Natural killer cell treated with Interleukin-12 subunit alpha and Interleukin-12 subunit beta and Interleukin-15 and Interleukin-18, amount 100 ng/mL, for 72 hours (primary cell): Measurements from ENCODE around the gene TRPM5. TPM values are rescaled to one million over a fixed set of nuclear protein-coding genes. Genes with fewer than 3 reads are reported as not detected.

Source experiments
- ATAC-seq, 2 donors: fragments of 150-1000 bp; cut with Tn5 transposase in 1 of 2; sonication (Bioruptor Pico), chemical (Tn5 transposase) in 1 of 2; 2 replicates each; pipeline ENCODE4 v1.10.0; 2021
- DNase-seq: peaks from one replicate; pipeline ENCODE4 v3.0.0; 2022; ENCODE audit warnings: low spot score
- H3K27ac Mint-ChIP-seq, 2 donors: 1 replicate in 1 of 2; 2 replicates in 1 of 2; pipeline ENCODE4 v1.8.0; 2022; ENCODE audit warnings: mixed read lengths in 2 of 2, mild to moderate bottlenecking in 1 of 2, moderate library complexity in 1 of 2
- H3K27me3 Mint-ChIP-seq, 2 donors: 1 replicate in 1 of 2; 2 replicates in 1 of 2; pipeline ENCODE4 v1.8.0; 2022; ENCODE audit warnings: mixed read lengths in 2 of 2
- H3K36me3 Mint-ChIP-seq: one replicate; pipeline ENCODE4 v1.8.0; 2022; ENCODE audit warnings: mixed read lengths
- H3K4me1 Mint-ChIP-seq, 2 donors: 1 replicate in 1 of 2; 2 replicates in 1 of 2; pipeline ENCODE4 v1.8.0; 2022; ENCODE audit warnings: low read depth in 2 of 2, mixed read lengths in 2 of 2, mild to moderate bottlenecking in 1 of 2
- H3K4me3 Mint-ChIP-seq: one replicate; pipeline ENCODE4 v1.8.0; 2022; ENCODE audit warnings: mixed read lengths
- H3K9me3 Mint-ChIP-seq: 2 replicates; pipeline ENCODE4 v1.8.0; 2022; ENCODE audit warnings: mixed read lengths
- total RNA-seq, 2 donors: library from RNA; stranded (reverse); gene quantifications; one replicate each; pipeline ENCODE4 v1.2.3, GENCODE V29; 2022

Gene TRPM5
- total RNA-seq, 2 donors from 2014 or later = not detected

GRCh38 chr11:2444821-2445745 is 769 bp upstream of the TRPM5 start, which contains the start of gene KCNQ1:
KCNQ1 (plus strand) TSS chr11:2445008; CDS start chr11:2445099, 91 bp downstream.
- Mint-ChIP-seq H3K4me3 (peak within 1 kb of the TSS; percentile 71), H3K4me1 (peaks cover 0 to 5% of the 10 kb centered on the region in 2 donors), H3K27me3 (peaks cover 7 to 25% of the 10 kb centered on the region in 2 donors), H3K36me3 (no peaks in the 10 kb centered on the region), H3K9me3 (no peaks in the 10 kb centered on the region), H3K27ac (no peak within 1 kb of the TSS)
- ATAC-seq (peak; percentile 82 to 91), DNase-seq (peak; percentile 68)

DNA sequence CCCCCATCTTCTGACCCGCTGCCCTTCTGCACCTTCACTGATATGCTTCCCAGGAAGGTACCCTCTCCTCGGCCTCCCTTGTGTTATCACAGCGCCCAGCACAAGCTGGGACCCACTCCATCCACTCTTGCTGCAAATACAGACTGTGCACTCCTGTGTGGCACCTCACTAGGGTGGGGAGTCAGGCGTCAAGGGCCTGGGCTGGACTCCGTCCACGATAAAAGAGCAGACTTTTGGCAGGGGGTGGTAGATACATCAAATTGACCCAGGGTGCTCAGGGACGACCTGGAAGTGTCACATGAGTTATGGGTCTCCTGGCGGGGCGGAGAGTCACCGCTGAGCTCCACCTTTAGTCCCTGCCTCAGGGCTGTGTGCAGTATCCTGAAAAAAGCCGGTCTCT is 908 bp downstream of the TRPM5 start:
- H3K36me3 Mint-ChIP-seq = no peaks in the 10 kb centered on the region
- ATAC-seq (no peak), DNase-seq (peak; percentile 10)
- H3K4me3 Mint-ChIP-seq = no peak overlapping the region
- peaks cover 0 to 5% of the 10 kb centered on the region in 2 donors for H3K4me1 Mint-ChIP-seq
- peaks cover 14 to 25% of the 10 kb centered on the region in 2 donors for H3K27me3 Mint-ChIP-seq
- H3K9me3 Mint-ChIP-seq = no peaks in the 10 kb centered on the region
- H3K27ac Mint-ChIP-seq = no peak overlapping the region

- H3K27me3 Mint-ChIP-seq = peaks cover 14 to 29% of the 10 kb centered on the region in 2 donors
- H3K27ac Mint-ChIP-seq = no peak overlapping the region
- DNase-seq (no peak), ATAC-seq (no peak)
- peaks cover 0 to 5% of the 10 kb centered on the region in 2 donors for H3K4me1 Mint-ChIP-seq
- no peak overlapping the region for H3K4me3 Mint-ChIP-seq
- no peaks in the 10 kb centered on the region for H3K9me3 Mint-ChIP-seq
- no peaks in the 10 kb centered on the region for H3K36me3 Mint-ChIP-seq
Observed at GRCh38 chr11:2442589-2442988, 1.7 kb downstream of the TRPM5 start.

GRCh38 chr11:2441171-2441570 is 3.1 kb downstream of the TRPM5 start:
- Mint-ChIP-seq H3K4me3 (no peak overlapping the region), H3K27ac (no peak overlapping the region), H3K4me1 (peaks cover 0 to 3% of the 10 kb centered on the region in 2 donors), H3K9me3 (no peaks in the 10 kb centered on the region), H3K36me3 (no peaks in the 10 kb centered on the region), H3K27me3 (peaks cover 14 to 23% of the 10 kb centered on the region in 2 donors)
- DNase-seq (peak; percentile 46), ATAC-seq (no peak)

GRCh38 chr11:2440646-2441045 is 3.7 kb downstream of the TRPM5 start:
- no peak overlapping the region for H3K27ac Mint-ChIP-seq
- peak; percentile 31 for DNase-seq
- H3K9me3 Mint-ChIP-seq = no peaks in the 10 kb centered on the region
- H3K27me3 Mint-ChIP-seq = peaks cover 14 to 23% of the 10 kb centered on the region in 2 donors
- H3K36me3 Mint-ChIP-seq = no peaks in the 10 kb centered on the region
- ATAC-seq = no peak
- H3K4me1 Mint-ChIP-seq = peaks cover 0 to 3% of the 10 kb centered on the region in 2 donors
- H3K4me3 Mint-ChIP-seq = no peak overlapping the region

GRCh38 chr11:2439820-2440219 is 4.5 kb downstream of the TRPM5 start:
- H3K36me3 Mint-ChIP-seq = no peaks in the 10 kb centered on the region
- ATAC-seq (no peak), DNase-seq (no peak)
- H3K27ac Mint-ChIP-seq = peak overlapping the region in 1 of 2 donors; percentile 7
- no peaks in the 10 kb centered on the region for H3K9me3 Mint-ChIP-seq
- H3K4me1 Mint-ChIP-seq = no peaks in the 10 kb centered on the region
- no peak overlapping the region for H3K4me3 Mint-ChIP-seq
- H3K27me3 Mint-ChIP-seq = peaks cover 14 to 20% of the 10 kb centered on the region in 2 donors

DNA sequence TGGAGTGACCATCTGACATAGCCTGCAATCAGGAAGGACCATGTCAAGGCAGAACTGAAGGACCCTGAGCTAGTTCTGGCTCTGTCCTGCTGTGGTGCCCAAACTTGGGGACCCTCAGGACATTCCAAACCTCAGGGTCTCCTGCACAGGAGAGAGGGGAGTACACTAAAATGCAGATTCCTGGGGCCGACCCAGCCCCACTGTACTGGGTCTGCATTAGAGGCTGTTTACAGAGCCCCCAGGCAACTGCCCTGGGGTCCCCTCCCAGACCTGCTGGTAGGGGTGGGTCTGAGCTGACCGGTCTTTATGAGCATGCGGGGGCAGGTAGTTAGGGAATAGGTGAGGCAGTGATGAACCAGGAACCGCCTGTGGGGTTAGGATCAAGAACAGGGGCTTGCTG is 6.8 kb downstream of the TRPM5 start:
- ATAC-seq (no peak), DNase-seq (peak; percentile 20)
- Mint-ChIP-seq H3K27me3 (peaks cover 6 to 12% of the 10 kb centered on the region in 2 donors), H3K4me1 (no peaks in the 10 kb centered on the region), H3K9me3 (no peaks in the 10 kb centered on the region), H3K36me3 (no peaks in the 10 kb centered on the region), H3K4me3 (no peak overlapping the region), H3K27ac (no peak overlapping the region)

- Mint-ChIP-seq H3K36me3 (no peaks in the 10 kb centered on the region), H3K9me3 (no peaks in the 10 kb centered on the region), H3K4me1 (no peaks in the 10 kb centered on the region), H3K27ac (no peak overlapping the region), H3K27me3 (peaks cover 6 to 12% of the 10 kb centered on the region in 2 donors), H3K4me3 (no peak overlapping the region)
- ATAC-seq = no peak
- DNase-seq = peak; percentile 48
Observed at GRCh38 chr11:2436521-2437031, 7.7 kb downstream of the TRPM5 start.

DNA sequence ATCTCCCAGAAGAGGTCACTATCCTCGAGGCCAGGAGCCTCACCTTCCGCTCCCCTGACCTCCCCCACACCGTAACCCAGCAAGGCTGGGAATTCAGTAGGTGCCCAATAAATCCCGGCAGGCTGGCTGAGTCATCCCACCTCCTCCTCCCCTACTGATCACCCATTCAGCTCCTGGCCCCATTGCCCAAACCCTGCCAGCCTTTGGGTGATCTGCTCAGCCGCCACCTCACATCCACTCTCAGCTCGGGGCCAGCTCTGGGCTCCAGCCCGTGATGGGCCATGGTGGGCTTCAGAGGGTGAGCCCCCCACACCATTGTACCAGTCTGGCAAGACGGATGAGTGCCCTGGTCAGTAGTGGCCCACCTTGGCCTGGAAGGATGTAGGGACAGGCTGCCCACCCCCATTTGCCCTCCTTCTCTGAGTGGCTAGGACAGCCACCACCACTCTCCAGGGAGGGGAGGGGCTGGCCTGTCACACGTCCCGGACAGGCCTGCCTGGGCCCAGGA is 8.2 kb downstream of the TRPM5 start:
- H3K4me1 Mint-ChIP-seq = no peaks in the 10 kb centered on the region
- ATAC-seq (peak in 1 of 2 donors; percentile 7), DNase-seq (peak; percentile 49)
- peaks cover 6 to 12% of the 10 kb centered on the region in 2 donors for H3K27me3 Mint-ChIP-seq
- no peaks in the 10 kb centered on the region for H3K9me3 Mint-ChIP-seq
- no peak overlapping the region for H3K4me3 Mint-ChIP-seq
- H3K27ac Mint-ChIP-seq = no peak overlapping the region
- no peaks in the 10 kb centered on the region for H3K36me3 Mint-ChIP-seq

GRCh38 chr11:2435288-2436012 is 8.9 kb downstream of the TRPM5 start:
- Mint-ChIP-seq H3K4me3 (no peak overlapping the region), H3K27ac (no peak overlapping the region), H3K4me1 (peaks cover 0 to 2% of the 10 kb centered on the region in 2 donors), H3K27me3 (peaks cover 6 to 8% of the 10 kb centered on the region in 2 donors), H3K36me3 (no peaks in the 10 kb centered on the region), H3K9me3 (no peaks in the 10 kb centered on the region)
- DNase-seq = peak; percentile 40
- no peak for ATAC-seq

- DNase-seq = peak; percentile 26
- Mint-ChIP-seq H3K27ac (no peak overlapping the region), H3K4me3 (no peak overlapping the region), H3K9me3 (no peaks in the 10 kb centered on the region), H3K4me1 (peaks cover 0 to 2% of the 10 kb centered on the region in 2 donors), H3K27me3 (peaks cover 2 to 5% of the 10 kb centered on the region in 2 donors), H3K36me3 (no peaks in the 10 kb centered on the region)
- no peak for ATAC-seq
Observed at GRCh38 chr11:2434506-2435255, 9.6 kb downstream of the TRPM5 start.

DNA sequence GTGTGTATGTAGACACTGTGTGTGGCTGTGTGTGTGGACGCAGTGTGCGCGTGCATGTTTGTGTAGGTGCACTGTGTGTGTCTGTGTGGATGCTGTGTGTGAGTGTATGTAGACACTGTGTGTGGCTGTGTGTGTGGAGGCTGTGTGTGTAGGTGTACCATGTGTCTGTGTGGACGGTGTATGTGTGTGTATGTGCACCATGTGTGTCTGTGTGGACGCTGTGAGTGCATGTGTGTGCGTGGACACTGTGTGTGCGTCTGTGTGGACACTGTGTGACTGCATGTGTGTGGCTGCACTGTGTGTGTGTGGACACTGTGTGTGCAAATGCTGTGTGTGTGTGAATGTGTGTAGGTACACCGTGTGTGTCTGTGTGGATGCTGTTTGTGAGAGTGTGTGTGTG is 10.3 kb downstream of the TRPM5 start:
- Mint-ChIP-seq H3K27ac (no peak overlapping the region), H3K4me1 (peaks cover 0 to 2% of the 10 kb centered on the region in 2 donors), H3K27me3 (peaks cover 0 to 5% of the 10 kb centered on the region in 2 donors), H3K9me3 (no peaks in the 10 kb centered on the region), H3K4me3 (no peak overlapping the region), H3K36me3 (no peaks in the 10 kb centered on the region)
- DNase-seq (peak; percentile 56), ATAC-seq (no peak)
